CD8-positive, alpha-beta memory T cell (primary cell): ENCODE measurements around the gene NARS2. TPM values are rescaled to one million over a fixed set of nuclear protein-coding genes. Genes with fewer than 3 reads are reported as not detected.

Experiments
- CTCF ChIA-PET: fragments of 350-600 bp; sonication (Branson Sonifier 250); formaldehyde crosslinking; loops from one replicate; lab custom pipeline; 2021; ENCODE audit warnings: antibody characterized with exemption; lab: Charles Lee
- POLR2A ChIA-PET: fragments of 350-600 bp; sonication (Branson Sonifier 250); formaldehyde crosslinking; loops from one replicate; lab custom pipeline; 2021; ENCODE audit warnings: antibody characterized with exemption; lab: Charles Lee
- DNase-seq, 5 donors: peaks; one replicate each; pipeline versions ENCODE4 v3.0.0 to v3.0.0-alpha.2; 2020 to 2022; ENCODE audit warnings: mixed read lengths in 1 of 5
- H3K27ac ChIP-seq: one replicate; pipeline ENCODE4 v1.7.0; 2013; ENCODE audit warnings: low read depth, mild to moderate bottlenecking, low read length, moderate library complexity
- H3K27me3 ChIP-seq: 2 replicates; pipeline ENCODE4 v1.7.0; 2013; ENCODE audit warnings: low read length, mild to moderate bottlenecking; ENCODE audit not compliant: insufficient read depth, poor library complexity, severe bottlenecking
- H3K36me3 ChIP-seq: 2 replicates; pipeline ENCODE4 v1.7.0; 2013; ENCODE audit warnings: mild to moderate bottlenecking, low read length, moderate library complexity; ENCODE audit not compliant: insufficient read depth
- H3K4me1 ChIP-seq: 2 replicates; pipeline ENCODE4 v1.7.0; 2013; ENCODE audit warnings: mild to moderate bottlenecking, low read length, moderate library complexity; ENCODE audit not compliant: insufficient read depth
- H3K4me3 ChIP-seq: 2 replicates; pipeline ENCODE4 v1.7.0; 2013; ENCODE audit warnings: mild to moderate bottlenecking, low read length
- H3K9me3 ChIP-seq: 2 replicates; pipeline ENCODE4 v1.7.0; 2013; ENCODE audit warnings: mild to moderate bottlenecking, low read length
- H3K27ac Mint-ChIP-seq, 8 donors: one replicate each; pipeline ENCODE4 v1.8.0; 2020 to 2021; ENCODE audit warnings: mixed read lengths in 8 of 8, mild to moderate bottlenecking in 6 of 8, inconsistent platforms in 3 of 8, moderate library complexity in 3 of 8
- H3K27me3 Mint-ChIP-seq, 2 donors: one replicate each; pipeline ENCODE4 v1.8.0; 2020 to 2021; ENCODE audit warnings: mixed read lengths in 2 of 2, mild to moderate bottlenecking in 1 of 2, moderate library complexity in 1 of 2
- H3K36me3 Mint-ChIP-seq, 3 donors: one replicate each; pipeline ENCODE4 v1.8.0; 2020 to 2021; ENCODE audit warnings: mixed read lengths in 3 of 3, inconsistent platforms in 1 of 3, mild to moderate bottlenecking in 1 of 3
- H3K4me1 Mint-ChIP-seq, 3 donors: one replicate each; pipeline ENCODE4 v1.8.0; 2020 to 2021; ENCODE audit warnings: mixed read lengths in 3 of 3, inconsistent platforms in 1 of 3, mild to moderate bottlenecking in 1 of 3
- H3K4me3 Mint-ChIP-seq, 7 donors: one replicate each; pipeline ENCODE4 v1.8.0; 2020 to 2021; ENCODE audit warnings: mixed read lengths in 7 of 7, mild to moderate bottlenecking in 6 of 7, moderate library complexity in 4 of 7, inconsistent platforms in 2 of 7
- H3K9me3 Mint-ChIP-seq, 5 donors: one replicate each; pipeline ENCODE4 v1.8.0; 2020 to 2022; ENCODE audit warnings: mixed read lengths in 5 of 5, mild to moderate bottlenecking in 3 of 5, moderate library complexity in 2 of 5, inconsistent platforms in 1 of 5
- polyA plus RNA-seq: library from polyadenylated mRNA; unstranded; fragments of 300-500 nt; fragmentation: Illumina TruSeq; gene quantifications from one replicate; pipeline ENCODE4 v1.2.3, GENCODE V29; 2021
- total RNA-seq, 2 experiments: library from RNA; stranded (reverse); gene quantifications; one replicate each; pipeline ENCODE4 v1.2.3, GENCODE V29; 2021

NARS2 gene
- total and polyA plus RNA-seq, 3 experiments from 2014 or later: 14.5 to 24.5 (median 23.9) TPM

DNA sequence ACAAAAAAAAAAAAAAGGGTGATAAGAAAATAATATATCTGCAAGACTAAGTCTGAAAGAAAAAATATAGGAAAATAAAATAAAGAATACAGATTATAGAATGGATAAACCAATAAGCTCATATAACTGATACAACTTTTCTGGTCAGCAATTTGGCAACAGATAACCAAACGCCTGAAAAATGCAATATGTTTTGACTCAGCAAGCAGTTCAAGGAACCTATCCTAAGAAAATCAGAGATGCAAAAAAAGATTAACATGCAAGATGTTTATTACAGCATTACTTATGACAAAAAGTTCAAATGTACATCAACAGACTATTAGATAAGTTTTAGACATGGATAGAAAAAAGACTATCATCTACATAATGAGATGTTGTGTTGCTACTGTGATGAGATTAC lies 129.9 kb downstream of the NARS2 start:
- Mint-ChIP-seq H3K27ac (no peak overlapping the region), H3K4me1 (no peaks in the 10 kb centered on the region), H3K36me3 (peaks cover 11 to 30% (median 17%) of the 10 kb centered on the region in 3 donors), H3K9me3 (no peaks in the 10 kb centered on the region), H3K4me3 (no peak overlapping the region), H3K27me3 (no peaks in the 10 kb centered on the region)
- Histone ChIP-seq H3K9me3 (no peaks in the 10 kb centered on the region), H3K36me3 (no peaks in the 10 kb centered on the region), H3K4me3 (no peak overlapping the region), H3K4me1 (no peaks in the 10 kb centered on the region), H3K27me3 (no peaks in the 10 kb centered on the region), H3K27ac (no peak overlapping the region)
- DNase-seq: no peak
- CTCF ChIA-PET: no interaction called here
- POLR2A ChIA-PET: no interaction called here

- Mint-ChIP-seq H3K4me3 (no peak overlapping the region), H3K27me3 (no peaks in the 10 kb centered on the region), H3K27ac (peak overlapping the region in 1 of 8 donors; percentile 2), H3K4me1 (no peaks in the 10 kb centered on the region), H3K36me3 (peaks cover 11 to 35% (median 23%) of the 10 kb centered on the region in 3 donors), H3K9me3 (no peaks in the 10 kb centered on the region)
- CTCF ChIA-PET: no interaction called here
- Histone ChIP-seq H3K27ac (no peak overlapping the region), H3K4me1 (no peaks in the 10 kb centered on the region), H3K36me3 (no peaks in the 10 kb centered on the region), H3K9me3 (no peaks in the 10 kb centered on the region), H3K4me3 (no peak overlapping the region), H3K27me3 (no peaks in the 10 kb centered on the region)
- no peak for DNase-seq
- POLR2A ChIA-PET: no interaction called here
These were observed 132.7 kb downstream of the NARS2 start for GRCh38 chr11:78441956-78442355.

DNA sequence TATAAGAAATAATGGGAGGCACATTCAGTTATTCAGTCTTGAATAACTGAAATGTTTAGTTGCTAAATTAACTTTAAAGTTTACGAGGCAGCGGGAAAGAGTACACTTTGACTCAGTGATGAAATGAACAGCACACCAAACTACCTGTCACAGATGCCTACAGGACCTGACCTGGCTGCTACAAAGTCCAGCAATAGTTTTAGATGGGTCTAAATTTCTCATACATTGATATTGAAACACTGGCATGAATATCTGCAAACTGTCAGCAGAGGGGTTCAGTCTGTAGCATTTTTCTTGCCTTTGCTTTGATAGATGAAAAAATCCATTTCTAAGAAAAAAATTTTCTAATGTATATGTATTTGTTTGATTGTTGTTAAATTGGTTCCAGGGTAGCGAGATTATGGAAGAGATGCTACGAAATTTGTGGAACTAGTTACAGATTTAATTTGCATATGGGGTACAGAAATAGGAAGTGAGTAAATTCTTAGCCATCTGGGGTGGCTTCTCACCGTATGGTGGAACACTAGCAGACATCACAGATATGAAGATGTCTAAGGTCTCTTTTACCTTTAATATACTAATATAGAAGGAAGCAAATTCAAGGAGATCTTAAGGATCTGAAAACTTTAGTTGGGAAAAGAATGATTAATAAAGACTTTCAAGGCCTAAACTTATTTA lies 136.2 kb downstream of the NARS2 start:
- ChIA-PET POLR2A (no interaction called here), CTCF (no interaction called here)
- Mint-ChIP-seq H3K36me3 (peaks cover 9 to 39% (median 20%) of the 10 kb centered on the region in 3 donors), H3K4me3 (no peak overlapping the region), H3K27ac (no peak overlapping the region), H3K4me1 (no peaks in the 10 kb centered on the region), H3K27me3 (no peaks in the 10 kb centered on the region), H3K9me3 (no peaks in the 10 kb centered on the region)
- Histone ChIP-seq H3K9me3 (no peaks in the 10 kb centered on the region), H3K4me1 (no peaks in the 10 kb centered on the region), H3K4me3 (no peak overlapping the region), H3K27ac (no peak overlapping the region), H3K36me3 (no peaks in the 10 kb centered on the region), H3K27me3 (no peaks in the 10 kb centered on the region)
- no peak for DNase-seq

- ChIA-PET CTCF (interaction anchor here (1.2 kb wide), 1 partner anchor 133 kb away, joined by 5 read pairs; no protein-coding TSS in a partner anchor), POLR2A (no interaction called here)
- Histone ChIP-seq H3K36me3 (no peaks in the 10 kb centered on the region), H3K4me1 (no peaks in the 10 kb centered on the region), H3K27ac (no peak overlapping the region), H3K9me3 (no peaks in the 10 kb centered on the region), H3K27me3 (no peaks in the 10 kb centered on the region), H3K4me3 (no peak overlapping the region)
- Mint-ChIP-seq H3K36me3 (peaks cover 0 to 25% (median 9%) of the 10 kb centered on the region in 3 donors), H3K4me3 (no peak overlapping the region), H3K27me3 (peaks cover 0 to 1% of the 10 kb centered on the region in 2 donors), H3K4me1 (peaks cover 0 to 4% (median 0%) of the 10 kb centered on the region in 3 donors), H3K9me3 (no peaks in the 10 kb centered on the region), H3K27ac (no peak overlapping the region)
- no peak for DNase-seq
These were observed 141.7 kb downstream of the NARS2 start for GRCh38 chr11:78432956-78433355.

GRCh38 chr11:78432058-78432515 lies 142.6 kb downstream of the NARS2 start:
- Mint-ChIP-seq H3K4me3 (no peak overlapping the region), H3K27me3 (peaks cover 0 to 1% of the 10 kb centered on the region in 2 donors), H3K4me1 (peaks cover 0 to 4% (median 0%) of the 10 kb centered on the region in 3 donors), H3K27ac (no peak overlapping the region), H3K36me3 (peaks cover 0 to 21% (median 6%) of the 10 kb centered on the region in 3 donors), H3K9me3 (no peaks in the 10 kb centered on the region)
- no peaks in the 10 kb centered on the region for H3K27me3 ChIP-seq
- CTCF ChIA-PET: interaction anchor here (1.2 to 2.3 kb wide), 3 partner anchors 11 to 134 kb away, joined by 5 to 8 read pairs (median 8); no protein-coding TSS in a partner anchor
- no peak overlapping the region for H3K4me3 ChIP-seq
- no peak overlapping the region for H3K27ac ChIP-seq
- H3K4me1 ChIP-seq: no peaks in the 10 kb centered on the region
- H3K9me3 ChIP-seq: no peaks in the 10 kb centered on the region
- POLR2A ChIA-PET: no interaction called here
- DNase-seq: no peak
- no peaks in the 10 kb centered on the region for H3K36me3 ChIP-seq

GRCh38 chr11:78429660-78430059 lies 145.0 kb downstream of the NARS2 start:
- Histone ChIP-seq H3K36me3 (no peaks in the 10 kb centered on the region), H3K4me3 (no peak overlapping the region), H3K4me1 (no peaks in the 10 kb centered on the region), H3K27ac (no peak overlapping the region), H3K27me3 (no peaks in the 10 kb centered on the region), H3K9me3 (no peaks in the 10 kb centered on the region)
- no peaks in the 10 kb centered on the region for H3K9me3 Mint-ChIP-seq
- no peak for DNase-seq
- peaks cover 0 to 11% (median 4%) of the 10 kb centered on the region in 3 donors for H3K36me3 Mint-ChIP-seq
- POLR2A ChIA-PET: no interaction called here
- peaks cover 0 to 1% of the 10 kb centered on the region in 2 donors for H3K27me3 Mint-ChIP-seq
- H3K27ac Mint-ChIP-seq: no peak overlapping the region
- CTCF ChIA-PET: interaction anchor here (1.7 to 2.1 kb wide), 2 partner anchors 11 to 14 kb away, joined by 5 to 9 read pairs; partner anchors contain the start of gene GAB2
- H3K4me1 Mint-ChIP-seq: peaks cover 0 to 4% (median 0%) of the 10 kb centered on the region in 3 donors
- no peak overlapping the region for H3K4me3 Mint-ChIP-seq

- H3K27me3 ChIP-seq: no peaks in the 10 kb centered on the region
- ChIA-PET CTCF (interaction anchor here (2.1 kb wide), 1 partner anchor 11 kb away, joined by 5 read pairs; the partner anchor contains the start of gene GAB2), POLR2A (no interaction called here)
- Mint-ChIP-seq H3K27ac (no peak overlapping the region), H3K9me3 (no peaks in the 10 kb centered on the region), H3K27me3 (peaks cover 0 to 1% of the 10 kb centered on the region in 2 donors), H3K4me1 (peaks cover 0 to 4% (median 0%) of the 10 kb centered on the region in 3 donors), H3K36me3 (peaks cover 0 to 11% (median 4%) of the 10 kb centered on the region in 3 donors), H3K4me3 (no peak overlapping the region)
- no peaks in the 10 kb centered on the region for H3K9me3 ChIP-seq
- H3K27ac ChIP-seq: no peak overlapping the region
- no peak overlapping the region for H3K4me3 ChIP-seq
- H3K4me1 ChIP-seq: no peaks in the 10 kb centered on the region
- no peaks in the 10 kb centered on the region for H3K36me3 ChIP-seq
- no peak for DNase-seq
These were observed 145.5 kb downstream of the NARS2 start for GRCh38 chr11:78429209-78429608.

- Mint-ChIP-seq H3K4me3 (no peak overlapping the region), H3K27ac (no peak overlapping the region), H3K4me1 (peaks cover 0 to 4% (median 0%) of the 10 kb centered on the region in 3 donors), H3K36me3 (peaks cover 0 to 11% (median 4%) of the 10 kb centered on the region in 3 donors), H3K27me3 (peaks cover 0 to 1% of the 10 kb centered on the region in 2 donors), H3K9me3 (no peaks in the 10 kb centered on the region)
- H3K4me3 ChIP-seq: no peak overlapping the region
- no peak for DNase-seq
- H3K27me3 ChIP-seq: no peaks in the 10 kb centered on the region
- H3K27ac ChIP-seq: no peak overlapping the region
- no peaks in the 10 kb centered on the region for H3K9me3 ChIP-seq
- POLR2A ChIA-PET: no interaction called here
- no peaks in the 10 kb centered on the region for H3K36me3 ChIP-seq
- CTCF ChIA-PET: interaction anchor here (2.1 kb wide), 1 partner anchor 10 kb away, joined by 5 read pairs; the partner anchor contains the start of gene GAB2
- H3K4me1 ChIP-seq: no peaks in the 10 kb centered on the region
These were observed 145.9 kb downstream of the NARS2 start for GRCh38 chr11:78428773-78429172.
